OCI-LY3 (cell line): ENCODE results near the gene ACOT11.
"Not testable (repeated sequence)": the region's sequence is repeated elsewhere in the genome, so short reads cannot be mapped to it uniquely, and the experiment has no call there.

ENCODE experiments used
- H2AFZ ChIP-seq: fragments of 200-600, 300-600 bp; shearing (Covaris generic); 2 replicates; pipeline ENCODE4 v1.6.0; 2014; ENCODE audit warnings: antibody characterized with exemption, low read depth, low read length
- H3K27ac ChIP-seq: fragments of 200-600, 300-600 bp; sonication (generic); 2 replicates; pipeline ENCODE4 v1.5.1; 2014; ENCODE audit warnings: mild to moderate bottlenecking, low read length, moderate library complexity, mixed read lengths
- H3K27me3 ChIP-seq: fragments of 200-600, 300-600 bp; sonication (generic); 2 replicates; pipeline ENCODE4 v1.6.1; 2014; ENCODE audit warnings: low read depth, low read length, mixed read lengths
- H3K36me3 ChIP-seq: fragments of 200-600, 300-600 bp; sonication (generic); replicated peaks from 2 replicates; pipeline ENCODE3; 2014; ENCODE audit warnings: low read depth, low read length, mixed read lengths
- H3K4me1 ChIP-seq: fragments of 300-600, 200-600 bp; sonication (generic); 2 replicates; pipeline ENCODE4 v1.6.1; 2014; ENCODE audit warnings: low read length, mixed read lengths
- H3K4me2 ChIP-seq: fragments of 200-600, 300-600 bp; sonication (generic); 2 replicates; pipeline ENCODE4 v1.6.1; 2014; ENCODE audit warnings: low read length, mixed read lengths
- H3K4me3 ChIP-seq: fragments of 300-600, 200-600 bp; sonication (generic); 2 replicates; pipeline ENCODE4 v1.5.1; 2014; ENCODE audit warnings: antibody characterized with exemption, mild to moderate bottlenecking, low read length, moderate library complexity
- H3K79me2 ChIP-seq: fragments of 300-600, 200-600 bp; shearing (Covaris generic); 2 replicates; pipeline ENCODE4 v1.6.1; 2014; ENCODE audit warnings: mild to moderate bottlenecking, low read length, mixed read lengths
- H3K9ac ChIP-seq: fragments of 300-600, 200-600 bp; shearing (Covaris generic); 2 replicates; pipeline ENCODE4 v1.6.0; 2014; ENCODE audit warnings: mild to moderate bottlenecking, low read length, moderate library complexity
- H3K9me3 ChIP-seq: fragments of 200-600, 300-600 bp; shearing (Covaris generic); 2 replicates; pipeline ENCODE4 v1.6.1; 2014; ENCODE audit warnings: low read length, mixed read lengths; ENCODE audit not compliant: insufficient read depth
- H4K20me1 ChIP-seq: fragments of 200-600, 300-600 bp; sonication (generic); 2 replicates; pipeline ENCODE4 v1.6.1; 2016; ENCODE audit warnings: low read length, mixed read lengths; ENCODE audit not compliant: insufficient read depth
- CTCF ChIP-seq: fragments of 200-600, 300-600 bp; sonication (generic); IDR thresholded peaks from 2 replicates; pipeline ENCODE4 v1.5.1; 2014; ENCODE audit warnings: antibody characterized with exemption, low read length, low read depth
- EZH2phosphoT487 ChIP-seq: fragments of 200-600 bp; shearing (Covaris generic); IDR thresholded peaks from 2 replicates; pipeline ENCODE4 v1.6.1; 2018; ENCODE audit warnings: antibody characterized with exemption, mixed run types, low read depth

The ACOT11 gene

GRCh38 chr1:54528613-54529012 lies 19.4 kb upstream of the ACOT11 start:
- H3K27ac ChIP-seq = no peak overlapping the region
- no peaks in the 10 kb centered on the region for H3K9me3 ChIP-seq
- H2AFZ ChIP-seq = no peak overlapping the region
- H3K4me3 ChIP-seq = no peak overlapping the region
- TF ChIP-seq EZH2phosphoT487 (no peak), CTCF (no peak)
- H3K36me3 ChIP-seq = no peaks in the 10 kb centered on the region
- H4K20me1 ChIP-seq = no peaks in the 10 kb centered on the region
- H3K27me3 ChIP-seq = no peaks in the 10 kb centered on the region
- no peak overlapping the region for H3K9ac ChIP-seq
- no peaks in the 10 kb centered on the region for H3K79me2 ChIP-seq
- H3K4me2 ChIP-seq = no peak overlapping the region
- H3K4me1 ChIP-seq = no peaks in the 10 kb centered on the region

GRCh38 chr1:54532033-54532432 lies 16.0 kb upstream of the ACOT11 start:
- H4K20me1 ChIP-seq = no peaks in the 10 kb centered on the region
- no peaks in the 10 kb centered on the region for H3K27me3 ChIP-seq
- no peaks in the 10 kb centered on the region for H3K9me3 ChIP-seq
- no peaks in the 10 kb centered on the region for H3K36me3 ChIP-seq
- no peak overlapping the region for H3K4me3 ChIP-seq
- no peak overlapping the region for H3K27ac ChIP-seq
- TF ChIP-seq EZH2phosphoT487 = no peak
- TF ChIP-seq CTCF = no peak
- no peak overlapping the region for H3K4me2 ChIP-seq
- no peak overlapping the region for H3K9ac ChIP-seq
- no peaks in the 10 kb centered on the region for H3K4me1 ChIP-seq
- H3K79me2 ChIP-seq = no peaks in the 10 kb centered on the region
- no peak overlapping the region for H2AFZ ChIP-seq

- not testable (repeated sequence) for H2AFZ ChIP-seq, H3K27ac ChIP-seq, H3K4me3 ChIP-seq, H3K79me2 ChIP-seq, H3K4me1 ChIP-seq, H4K20me1 ChIP-seq, H3K9ac ChIP-seq, H3K36me3 ChIP-seq, H3K4me2 ChIP-seq, H3K27me3 ChIP-seq, H3K9me3 ChIP-seq
These were observed 11.4 kb upstream of the ACOT11 start for GRCh38 chr1:54536656-54537055.

GRCh38 chr1:54537611-54538010 lies 10.4 kb upstream of the ACOT11 start:
- Histone ChIP-seq H4K20me1 (no peaks in the 10 kb centered on the region), H3K27ac (no peak overlapping the region), H2AFZ (no peak overlapping the region), H3K4me2 (no peak overlapping the region), H3K4me3 (no peak overlapping the region), H3K27me3 (no peaks in the 10 kb centered on the region), H3K9me3 (no peaks in the 10 kb centered on the region), H3K36me3 (no peaks in the 10 kb centered on the region), H3K9ac (no peak overlapping the region), H3K4me1 (no peaks in the 10 kb centered on the region), H3K79me2 (no peaks in the 10 kb centered on the region)
- TF ChIP-seq CTCF (no peak), EZH2phosphoT487 (no peak)

- H2AFZ ChIP-seq = no peak overlapping the region
- no peak overlapping the region for H3K9ac ChIP-seq
- H3K4me3 ChIP-seq = no peak overlapping the region
- no peaks in the 10 kb centered on the region for H3K27me3 ChIP-seq
- H3K9me3 ChIP-seq = no peaks in the 10 kb centered on the region
- no peaks in the 10 kb centered on the region for H3K36me3 ChIP-seq
- H4K20me1 ChIP-seq = no peaks in the 10 kb centered on the region
- no peak for TF ChIP-seq EZH2phosphoT487
- TF ChIP-seq CTCF = no peak
- H3K27ac ChIP-seq = no peak overlapping the region
- H3K4me2 ChIP-seq = no peak overlapping the region
- H3K79me2 ChIP-seq = no peaks in the 10 kb centered on the region
- no peaks in the 10 kb centered on the region for H3K4me1 ChIP-seq
These were observed 9.5 kb upstream of the ACOT11 start for GRCh38 chr1:54538538-54538937.
